Sigmoid colon (tissue), 7 donors: ENCODE measurements around the gene TFCP2L1. TPM values are rescaled to one million over a fixed set of nuclear protein-coding genes. Genes with fewer than 3 reads are reported as not detected.

Experiments
- DNase-seq: peaks from one replicate; pipeline ENCODE4 v3.0.0-alpha.2; 2019
- H3K27ac ChIP-seq, 4 donors: fragments of 200-600 bp; sonication (generic); one replicate each; pipeline ENCODE4 v1.5.1; 2016 to 2019; ENCODE audit warnings: mild to moderate bottlenecking in 1 of 4
- H3K27me3 ChIP-seq, 3 donors: fragments of 200-600 bp; sonication (generic); one replicate each; pipeline ENCODE4 v1.5.1; 2019; ENCODE audit warnings: mild to moderate bottlenecking in 1 of 3
- H3K36me3 ChIP-seq, 4 donors: fragments of 200-600 bp; sonication (generic); one replicate each; pipeline ENCODE4 v1.5.1; 2016 to 2019
- H3K4me1 ChIP-seq, 4 donors: fragments of 200-600 bp; sonication (generic); one replicate each; pipeline ENCODE4 v1.5.1; 2017 to 2019
- H3K4me3 ChIP-seq, 4 donors: fragments of 200-600 bp; sonication (generic); one replicate each; pipeline ENCODE4 v1.5.1; 2017 to 2019; ENCODE audit warnings: mild to moderate bottlenecking in 2 of 4, moderate library complexity in 1 of 4
- H3K9me3 ChIP-seq, 4 donors: fragments of 200-600 bp in 3 of 4; sonication (generic) in 3 of 4; one replicate each; pipeline versions ENCODE4 v1.5.1 to v1.6.1; 2013 to 2019
- CTCF ChIP-seq, 4 experiments: fragments of 450-650 bp in 3 of 4; fragments of 200-600 bp in 1 of 4; IDR thresholded peaks; one replicate each; pipeline ENCODE4 v1.5.1; 2016 to 2019; ENCODE audit warnings: antibody characterized with exemption in 4 of 4, mild to moderate bottlenecking in 3 of 4, moderate library complexity in 2 of 4
- EP300 ChIP-seq, 4 donors: sonication (generic); formaldehyde crosslinking; IDR thresholded peaks; one replicate each; pipeline ENCODE4 v1.6.1; 2017; ENCODE audit warnings: antibody characterized with exemption in 4 of 4
- POLR2A ChIP-seq, 2 donors: fragments of 450-650 bp; IDR thresholded peaks; one replicate each; pipeline ENCODE4 v1.6.1; 2016; ENCODE audit warnings: antibody characterized with exemption in 2 of 2, mild to moderate bottlenecking in 2 of 2, moderate library complexity in 2 of 2
- POLR2AphosphoS5 ChIP-seq, 4 donors: sonication (generic); formaldehyde crosslinking; IDR thresholded peaks; one replicate each; pipeline ENCODE4 v1.6.1; 2017; ENCODE audit warnings: antibody characterized with exemption in 4 of 4
- WGBS, 2 donors: extraction: QIAGEN DNeasy Blood & Tissue Kit; methylation state at CpG; one replicate each; pipeline ENCODE4 v1.1.7; 2013; 5-methylcytosine and 5-hydroxymethylcytosine counted together
- intact Hi-C: fragments of 100-400 bp; cut with DNase I; formaldehyde crosslinking; loops from one replicate; pipeline ENCODE4 v1.15.1; 2023
- polyA plus RNA-seq, 3 donors: library from polyadenylated mRNA; stranded (reverse); fragments of 200-250 nt; gene quantifications; one replicate each; pipeline ENCODE4 v1.2.3, GENCODE V29; 2013
- total RNA-seq, 4 donors: library from RNA; depleted of rRNA; stranded (reverse); fragments of >200 nt; gene quantifications; one replicate each; pipeline ENCODE4 v1.1.0, GENCODE V29; 2016
- donor health status: healthy with polysubstance abuse.
- donor health status: Bipolar disorder and iron deficiency.
- donor health status: healthy.

Gene TFCP2L1
- total and polyA plus RNA-seq, 7 donors = 0.14 to 35.5 (median 0.55) TPM

- Histone ChIP-seq H3K36me3 (no peaks in the 10 kb centered on the region), H3K4me3 (no peak overlapping the region), H3K27me3 (no peaks in the 10 kb centered on the region), H3K4me1 (no peaks in the 10 kb centered on the region), H3K9me3 (no peaks in the 10 kb centered on the region), H3K27ac (no peak overlapping the region)
- TF ChIP-seq CTCF (IDR thresholded peaks at IDR 0.05) (no peak), EP300 (IDR thresholded peaks at IDR 0.05) (no peak), POLR2AphosphoS5 (IDR thresholded peaks at IDR 0.05) (no peak), POLR2A (IDR thresholded peaks at IDR 0.05) (no peak)
- DNase-seq = no peak
- WGBS, 2 donors = 82 to 91% methylated on average over 11 of the region's 11 CpGs
- intact Hi-C loops = no loop called here
Observed at GRCh38 chr2:121202541-121203310, 82.3 kb downstream of the TFCP2L1 start.

GRCh38 chr2:121201796-121202195, 83.2 kb downstream of the TFCP2L1 start:
- no peak overlapping the region for H3K27ac ChIP-seq

GRCh38 chr2:121200419-121201315, 84.3 kb downstream of the TFCP2L1 start:
- Histone ChIP-seq H3K9me3 (no peaks in the 10 kb centered on the region), H3K4me3 (no peak overlapping the region), H3K27ac (no peak overlapping the region), H3K36me3 (no peaks in the 10 kb centered on the region), H3K27me3 (no peaks in the 10 kb centered on the region), H3K4me1 (no peaks in the 10 kb centered on the region)
- TF ChIP-seq POLR2A (IDR thresholded peaks at IDR 0.05) (no peak), POLR2AphosphoS5 (IDR thresholded peaks at IDR 0.05) (no peak), EP300 (IDR thresholded peaks at IDR 0.05) (no peak), CTCF (IDR thresholded peaks at IDR 0.05) (no peak)
- intact Hi-C loops = no loop called here
- DNase-seq = no peak
- WGBS, 2 donors = 91 to 94% methylated on average over 14 of the region's 14 CpGs

More at GRCh38 chr2:121201796-121202195, 83.2 kb downstream of the TFCP2L1 start:
- no peak for DNase-seq
- H3K36me3 ChIP-seq = no peaks in the 10 kb centered on the region
- intact Hi-C loops = no loop called here
- TF ChIP-seq EP300 (IDR thresholded peaks at IDR 0.05) (no peak), POLR2AphosphoS5 (IDR thresholded peaks at IDR 0.05) (no peak), POLR2A (IDR thresholded peaks at IDR 0.05) (no peak), CTCF (IDR thresholded peaks at IDR 0.05) (no peak)
- H3K4me3 ChIP-seq = no peak overlapping the region
- H3K9me3 ChIP-seq = no peaks in the 10 kb centered on the region
- H3K27me3 ChIP-seq = no peaks in the 10 kb centered on the region
- H3K4me1 ChIP-seq = no peaks in the 10 kb centered on the region
- 93 to 94% methylated on average over 3 of the region's 3 CpGs for WGBS, 2 donors

- Histone ChIP-seq H3K4me1 (no peaks in the 10 kb centered on the region), H3K27me3 (no peaks in the 10 kb centered on the region), H3K36me3 (no peaks in the 10 kb centered on the region), H3K27ac (no peak overlapping the region), H3K4me3 (no peak overlapping the region), H3K9me3 (no peaks in the 10 kb centered on the region)
- intact Hi-C loops = no loop called here
- WGBS, 2 donors = 82 to 87% methylated on average over 8 of the region's 8 CpGs
- DNase-seq = no peak
- TF ChIP-seq EP300 (IDR thresholded peaks at IDR 0.05) (no peak), POLR2A (IDR thresholded peaks at IDR 0.05) (no peak), POLR2AphosphoS5 (IDR thresholded peaks at IDR 0.05) (no peak), CTCF (IDR thresholded peaks at IDR 0.05) (no peak)
Observed at GRCh38 chr2:121200011-121200347, 85.0 kb downstream of the TFCP2L1 start.
